Activated CD4-positive, alpha-beta T cell treated with anti-CD3 and anti-CD28 coated beads for 4 hours (primary cell): ENCODE measurements around the gene CDKN1A.
"Not testable (repeated sequence)": the region's sequence is repeated elsewhere in the genome, so short reads cannot be mapped to it uniquely, and the experiment has no call there.

Source experiments
- DNase-seq, 2 donors: peaks; one replicate each; pipeline ENCODE4 v3.0.0-alpha.2; 2020

The CDKN1A gene

GRCh38 chr6:36678488-36679042, at the start of gene CDKN1A:
Gene CDKN1A (plus strand): TSS chr6:36678714. CDS start chr6:36684102, 5,388 bp downstream.
- peak; percentile 71 to 76 for DNase-seq

DNA sequence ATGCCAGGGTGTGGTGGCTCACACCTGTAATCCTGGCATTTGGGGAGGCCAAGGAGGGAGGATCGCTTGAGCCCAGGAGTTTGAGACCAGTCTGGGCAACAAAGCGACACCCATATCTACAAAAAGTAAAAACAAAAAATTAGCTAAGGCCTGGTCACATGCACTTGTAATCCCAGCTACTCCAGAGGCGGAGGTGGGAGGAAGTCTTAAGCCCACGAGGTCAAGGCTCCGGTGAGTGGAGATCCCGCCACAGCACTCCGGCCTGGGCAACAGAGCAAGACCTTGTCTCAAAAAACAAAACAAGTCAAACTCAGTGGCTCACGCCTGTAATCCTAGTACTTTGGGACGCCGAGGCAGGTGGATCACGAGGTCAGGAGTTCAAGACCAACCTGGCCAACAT, 48.7 kb upstream of the CDKN1A start:
- no peak for DNase-seq

GRCh38 chr6:36631326-36632011, 47.0 kb upstream of the CDKN1A start:
- no peak for DNase-seq

GRCh38 chr6:36633370-36633769, 45.1 kb upstream of the CDKN1A start:
- no peak for DNase-seq

GRCh38 chr6:36633915-36634314, 44.6 kb upstream of the CDKN1A start:
- no peak for DNase-seq

DNA sequence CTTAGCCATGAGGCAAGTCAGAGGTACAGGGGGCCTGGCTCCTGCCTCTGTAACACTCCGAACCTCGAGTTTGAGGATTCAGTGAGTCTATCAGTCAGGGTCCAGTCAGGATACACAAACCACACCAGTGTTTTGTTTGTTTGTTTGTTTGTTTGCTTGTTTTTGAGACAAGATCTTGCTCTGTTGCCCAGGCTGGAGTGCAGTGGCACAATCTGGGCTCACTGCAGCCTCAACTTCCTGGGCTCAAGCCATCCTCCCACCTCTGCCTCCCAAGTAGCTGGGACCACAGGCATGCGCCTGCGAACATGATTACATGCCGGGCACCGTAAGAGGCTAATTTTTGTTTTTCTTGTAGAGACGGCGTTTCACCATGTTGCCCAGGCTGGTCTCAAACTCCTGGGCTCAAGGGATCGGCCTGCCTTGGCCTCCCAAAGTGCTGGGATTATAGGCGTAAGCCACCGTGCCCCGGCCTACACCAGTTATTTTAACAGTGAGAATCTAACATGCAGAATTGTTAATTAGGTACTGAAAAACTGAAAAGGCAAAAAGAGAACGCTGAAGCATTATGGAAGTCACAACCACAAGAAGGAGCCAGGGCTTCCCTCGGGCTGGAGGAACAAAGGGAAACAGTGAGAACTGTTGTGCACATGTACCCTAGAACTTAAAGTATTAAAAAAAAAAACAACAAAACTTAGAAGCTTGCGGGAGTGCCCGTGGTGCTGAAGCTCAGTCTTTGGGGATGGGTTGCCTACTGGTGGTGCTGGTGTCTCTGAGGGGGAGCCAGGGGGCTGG, 44.0 kb upstream of the CDKN1A start:
- DNase-seq = no peak

GRCh38 chr6:36636283-36636682, 42.2 kb upstream of the CDKN1A start:
- no peak for DNase-seq

- DNase-seq = no peak
These were observed 41.7 kb upstream of the CDKN1A start for GRCh38 chr6:36636687-36637418.

- no peak for DNase-seq
These were observed 39.9 kb upstream of the CDKN1A start for GRCh38 chr6:36638579-36638978.

GRCh38 chr6:36639171-36639808, 39.2 kb upstream of the CDKN1A start:
- DNase-seq = no peak

- DNase-seq = no peak
These were observed 37.0 kb upstream of the CDKN1A start for GRCh38 chr6:36641543-36641942.

GRCh38 chr6:36642913-36643817, 35.3 kb upstream of the CDKN1A start:
- no peak for DNase-seq

GRCh38 chr6:36643977-36644376, 34.5 kb upstream of the CDKN1A start:
- no peak for DNase-seq

- no peak for DNase-seq
These were observed 29.4 kb upstream of the CDKN1A start for GRCh38 chr6:36649086-36649485.

DNA sequence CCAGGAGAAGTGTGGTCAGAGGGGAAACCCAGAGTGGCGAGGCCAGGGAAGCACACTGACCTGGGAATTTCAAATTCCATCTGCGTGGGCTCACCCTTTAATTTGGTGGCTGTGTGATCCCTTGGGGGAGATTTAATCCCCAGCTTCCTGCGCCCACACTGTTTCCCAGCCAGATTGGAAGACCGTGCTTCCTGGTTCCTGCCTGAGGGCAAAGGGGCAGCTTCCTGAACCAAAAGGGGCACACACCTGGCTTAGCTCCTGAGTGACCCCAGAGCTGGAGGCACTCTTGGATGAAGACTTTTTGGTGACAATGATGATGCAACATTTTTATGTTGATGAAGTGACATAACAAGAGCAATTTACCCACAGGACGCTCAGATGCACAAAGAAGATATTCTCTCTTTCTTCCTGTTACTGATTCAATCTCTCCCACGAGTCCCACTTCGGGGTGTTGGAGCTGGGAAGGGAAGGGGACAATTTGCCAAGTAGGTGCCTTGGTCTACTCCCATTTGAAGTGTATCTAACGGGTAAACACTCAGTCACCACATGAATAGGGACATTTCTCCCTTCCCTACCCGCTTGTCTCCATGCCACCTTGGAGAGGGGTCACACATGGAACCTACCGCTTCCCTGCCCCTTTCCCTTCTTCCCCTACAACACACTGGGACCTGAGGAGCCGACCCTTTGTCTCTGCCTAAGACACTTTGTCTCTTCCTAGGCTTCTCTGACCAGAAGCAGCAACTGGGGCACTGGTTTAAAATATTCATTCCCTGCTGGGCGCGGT, 28.6 kb upstream of the CDKN1A start:
- no peak for DNase-seq

DNA sequence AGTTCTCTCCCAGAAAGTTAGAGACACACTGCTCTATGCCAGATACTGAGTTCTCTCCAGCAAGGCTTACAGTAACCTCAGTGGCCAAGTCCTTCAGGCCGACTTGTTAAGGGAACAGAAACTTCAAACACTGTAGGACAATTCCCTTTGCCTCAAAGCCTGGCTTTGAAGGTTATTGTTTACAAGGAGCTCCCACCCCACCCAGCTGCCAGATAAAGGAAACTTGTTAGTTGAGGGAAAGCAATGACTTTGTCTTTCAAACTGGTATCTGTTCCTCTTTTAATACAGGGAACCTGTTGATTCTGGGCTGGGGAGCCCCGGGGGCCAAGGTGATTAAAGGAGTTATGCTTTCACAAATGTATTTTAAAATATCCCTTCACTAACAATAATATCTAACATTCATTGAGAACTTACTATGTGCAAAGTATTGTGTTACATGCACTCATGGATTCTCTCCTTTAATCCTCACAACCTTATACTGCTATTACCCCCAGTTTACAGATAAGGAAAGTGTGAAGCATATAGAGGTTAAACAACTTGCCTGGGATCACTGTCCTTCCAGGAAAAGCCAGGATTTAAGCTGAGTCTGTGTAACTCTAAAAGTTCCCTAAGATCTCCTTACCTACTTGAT, 27.6 kb upstream of the CDKN1A start:
- DNase-seq = no peak

DNA sequence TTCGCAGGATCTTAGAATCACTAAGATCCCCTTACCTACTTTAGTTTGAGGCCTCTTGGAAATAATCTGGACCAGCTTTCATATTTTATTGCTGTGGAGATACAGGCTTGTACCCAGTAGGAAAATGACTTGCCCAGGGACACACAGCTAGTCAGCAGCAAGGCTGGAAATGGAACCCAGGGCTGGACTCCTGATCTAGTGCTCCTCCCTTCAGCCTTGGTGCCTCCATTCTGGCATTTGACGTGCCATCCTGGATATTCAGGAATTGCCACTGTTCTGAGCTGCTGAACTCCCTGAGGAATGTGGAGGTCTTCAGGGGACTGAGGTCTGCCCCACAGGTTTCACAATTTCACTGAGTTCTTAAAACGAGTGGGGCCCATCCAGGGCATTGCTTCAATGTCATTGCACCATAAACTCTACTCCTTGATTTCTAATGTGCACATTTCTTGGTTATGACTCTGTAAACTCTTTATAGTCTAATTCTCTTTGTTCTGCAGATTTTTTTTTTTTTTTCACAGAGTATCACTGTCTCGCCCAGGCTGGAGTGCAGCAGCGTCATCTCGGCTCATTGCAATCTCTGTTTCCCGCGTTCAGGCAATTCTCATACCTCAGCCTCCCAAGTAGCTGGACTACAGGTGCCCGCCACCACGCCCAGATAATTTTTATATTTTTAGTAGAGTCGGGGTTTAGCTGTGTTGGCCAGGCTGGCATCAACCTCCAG, 26.7 kb upstream of the CDKN1A start:
- no peak for DNase-seq

DNA sequence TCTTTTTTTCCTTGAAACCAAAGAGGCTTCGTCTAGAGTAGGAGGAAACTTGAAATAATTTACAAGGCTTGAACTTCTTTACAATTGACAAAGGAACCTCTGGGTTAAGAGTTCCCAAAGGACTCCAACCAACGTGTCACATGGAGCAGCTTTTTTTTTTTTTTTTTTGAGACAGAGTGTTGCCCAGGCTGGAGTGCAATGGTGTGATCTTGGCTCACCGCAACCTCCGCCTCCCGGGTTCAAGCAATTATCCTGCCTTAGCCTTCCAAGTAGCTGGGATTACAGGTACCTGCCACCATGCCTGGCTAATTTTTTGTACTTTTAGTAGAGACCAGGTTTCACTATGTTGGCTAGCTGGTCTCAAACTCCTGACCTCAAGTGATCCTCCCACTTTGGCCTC, 24.0 kb upstream of the CDKN1A start:
- DNase-seq = not testable (repeated sequence)

DNA sequence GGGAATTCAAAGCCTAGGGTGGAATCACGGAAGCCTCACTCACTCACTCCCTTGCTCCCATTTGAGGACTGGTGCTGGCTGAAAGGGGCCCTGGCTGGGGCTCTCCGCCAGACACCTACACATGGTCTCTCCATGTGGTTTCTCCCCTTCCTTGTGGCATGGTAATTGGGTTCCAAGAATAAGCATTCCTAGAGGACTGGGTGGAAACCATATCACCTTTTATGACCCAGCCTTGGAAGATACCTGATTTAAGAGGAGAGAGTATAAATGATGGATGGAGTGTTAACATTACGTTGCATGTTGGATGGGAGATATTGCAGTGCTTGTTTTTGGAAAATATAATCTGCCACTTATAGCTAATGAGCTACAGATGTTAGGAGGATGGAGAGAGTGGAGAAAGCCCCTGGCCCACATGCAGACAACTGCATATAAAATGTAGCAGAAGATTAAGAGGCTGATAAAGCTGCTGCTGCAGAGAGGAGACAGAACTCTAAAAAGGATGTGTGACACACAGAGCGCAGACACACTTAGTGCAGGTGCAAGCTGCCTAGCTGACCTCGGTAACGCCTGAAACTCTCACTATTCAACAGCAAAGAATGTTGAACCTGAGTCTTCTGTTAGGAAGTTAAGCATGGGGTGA, 23.3 kb upstream of the CDKN1A start:
- DNase-seq = no peak
